Stimulated activated CD4-positive, alpha-beta T cell treated with anti-CD3 and anti-CD28 coated beads, Interleukin-2, amount 100 ng/mL, for 48 hours (primary cell): ENCODE measurements around the gene ANO4.

Source experiments
- DNase-seq, 2 donors: peaks; one replicate each; pipeline ENCODE4 v3.0.0-alpha.2; 2020

The ANO4 gene

DNA sequence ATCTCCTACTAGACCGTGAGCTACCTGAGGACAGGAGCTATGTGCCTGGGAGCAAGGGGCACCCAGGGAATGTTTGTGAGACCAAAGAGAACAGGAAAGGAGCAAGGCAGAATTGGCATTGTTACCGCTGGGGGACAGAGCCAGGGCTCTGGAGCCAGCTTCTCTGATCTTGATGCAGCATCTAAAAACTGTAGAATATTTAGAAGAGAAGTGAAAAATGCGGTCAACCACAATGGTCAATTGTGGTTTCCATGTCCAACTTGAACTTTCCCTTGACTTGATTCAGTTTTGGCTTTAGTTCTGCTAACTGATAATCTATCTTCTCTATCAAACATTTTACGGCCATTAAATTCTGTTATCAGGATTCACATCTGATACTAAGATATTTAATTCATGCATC lies 201.2 kb downstream of the ANO4 start:
- DNase-seq: no peak

DNA sequence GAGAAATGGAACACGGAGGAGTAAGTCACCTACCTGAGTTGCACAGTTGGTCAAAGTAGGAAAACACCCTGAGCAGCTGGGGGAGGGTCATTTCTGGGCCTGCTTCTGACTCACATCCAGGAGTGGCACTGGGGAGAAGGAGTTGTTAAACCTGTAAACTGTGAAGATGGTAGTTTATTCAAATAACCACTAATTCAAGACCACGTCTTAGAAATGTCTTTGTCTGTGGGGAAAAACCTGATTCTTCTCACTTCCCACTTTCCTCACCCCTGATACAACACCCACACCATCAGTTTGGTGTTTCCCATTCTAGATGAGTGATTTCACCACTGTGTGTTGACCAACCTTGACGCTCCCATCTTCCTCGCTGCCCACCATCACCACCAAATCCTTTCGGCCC lies 207.1 kb downstream of the ANO4 start:
- no peak for DNase-seq

DNA sequence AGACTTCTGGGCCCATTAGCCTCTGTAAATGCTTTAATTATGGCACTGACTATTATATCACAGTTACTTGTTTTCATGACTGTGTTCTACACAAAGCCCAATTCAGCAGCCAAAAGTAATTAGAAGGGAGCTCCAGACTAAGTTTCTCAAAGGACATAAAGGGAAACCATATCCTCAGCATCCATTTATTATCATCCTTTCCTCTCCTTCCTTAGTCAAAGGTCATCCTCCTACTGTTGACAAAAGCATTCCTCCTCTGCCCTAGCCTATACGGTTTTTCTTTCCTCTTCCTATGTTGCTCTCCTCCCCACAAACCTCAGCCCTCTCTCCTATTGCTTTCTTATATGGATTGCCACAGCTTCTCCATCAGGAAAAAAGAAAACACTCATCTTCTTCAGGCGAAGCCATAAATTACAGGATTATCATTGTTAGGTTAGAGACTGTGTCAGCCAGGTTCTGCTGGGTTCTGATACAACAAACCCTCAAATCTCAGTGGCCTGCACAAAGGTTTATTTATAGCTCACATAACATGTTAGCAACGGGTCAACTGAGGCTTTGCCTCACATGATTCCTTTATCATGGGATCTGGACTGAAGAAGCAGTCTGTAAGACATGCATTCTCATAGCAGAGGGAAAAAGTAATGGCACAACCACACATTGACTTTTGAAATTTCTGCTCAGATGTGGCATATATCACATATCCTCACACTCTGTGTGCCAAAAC lies 208.3 kb downstream of the ANO4 start:
- no peak for DNase-seq

DNA sequence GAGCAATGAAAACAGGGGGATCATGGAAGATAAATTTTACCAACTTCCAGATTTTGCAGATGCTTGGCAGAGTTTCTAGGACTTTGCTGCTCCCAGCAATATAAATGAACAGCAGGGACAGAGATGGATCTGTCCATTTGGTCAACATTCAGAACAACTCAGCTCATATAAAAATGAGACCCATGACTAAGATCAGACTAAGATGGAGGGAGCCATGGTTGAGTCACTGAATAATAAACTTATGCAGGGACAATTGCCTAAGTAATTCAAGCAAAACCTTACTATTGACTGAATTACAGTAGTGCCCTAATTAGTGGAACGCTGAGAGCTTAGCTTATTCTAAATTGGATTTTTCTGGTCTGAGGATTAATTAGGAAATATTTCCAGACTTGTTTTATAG lies 210.3 kb downstream of the ANO4 start:
- DNase-seq: no peak

DNA sequence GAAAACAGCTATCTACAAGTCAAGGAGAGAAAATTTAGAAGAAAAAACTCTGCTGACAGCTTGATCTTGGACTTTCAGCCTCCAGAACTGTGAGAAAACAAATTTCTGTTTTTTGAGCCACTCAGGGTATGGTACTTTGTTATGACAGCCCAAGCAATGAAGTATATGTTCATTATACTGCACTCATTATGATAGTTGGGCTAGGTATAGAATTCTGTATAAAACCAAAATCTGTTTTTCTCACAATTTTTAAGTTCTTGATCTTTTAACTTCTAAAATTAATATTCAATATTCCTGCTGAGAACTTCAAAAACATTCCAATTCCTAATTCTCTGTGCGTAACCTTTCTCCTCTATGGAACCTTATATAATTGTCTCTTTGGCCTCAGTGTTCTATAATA lies 214.7 kb downstream of the ANO4 start:
- DNase-seq: no peak

DNA sequence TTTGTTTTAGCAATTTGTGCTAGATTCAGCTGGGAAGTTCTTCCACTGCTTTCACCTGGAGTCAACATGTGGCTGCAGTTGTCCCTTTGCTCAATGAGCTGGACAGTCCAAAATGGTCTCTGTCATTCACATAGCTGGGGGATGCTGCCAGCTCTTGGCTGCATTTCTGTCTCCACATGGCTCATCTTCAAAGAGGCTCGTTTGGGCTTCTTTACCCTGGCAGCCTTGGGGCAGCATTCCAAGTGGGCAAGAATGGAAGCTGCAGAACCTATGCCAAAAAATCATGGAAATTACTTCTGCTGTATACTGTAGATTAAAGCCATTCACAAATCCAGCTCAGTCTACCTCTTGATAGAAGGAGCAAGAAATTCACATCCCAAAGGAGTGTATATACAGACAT lies 216.3 kb downstream of the ANO4 start:
- no peak for DNase-seq

DNA sequence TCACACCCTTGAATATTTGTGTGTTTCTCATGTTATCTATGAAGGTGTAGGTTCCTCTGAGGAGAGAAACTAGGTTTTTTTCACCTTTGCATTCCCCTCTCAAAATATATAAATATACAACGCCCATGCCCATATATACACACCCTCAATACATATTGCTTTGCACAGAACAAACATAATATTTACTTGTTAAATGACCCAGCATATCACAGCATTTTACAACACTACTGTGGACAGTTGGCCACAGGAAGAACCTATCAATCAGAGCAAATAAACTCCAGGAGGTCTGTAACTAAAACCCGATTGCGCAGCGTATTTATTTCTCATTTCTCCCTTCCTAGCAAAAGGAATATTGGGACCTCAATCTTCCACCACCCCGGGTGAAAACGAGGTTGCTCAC lies 219.4 kb downstream of the ANO4 start:
- no peak for DNase-seq

DNA sequence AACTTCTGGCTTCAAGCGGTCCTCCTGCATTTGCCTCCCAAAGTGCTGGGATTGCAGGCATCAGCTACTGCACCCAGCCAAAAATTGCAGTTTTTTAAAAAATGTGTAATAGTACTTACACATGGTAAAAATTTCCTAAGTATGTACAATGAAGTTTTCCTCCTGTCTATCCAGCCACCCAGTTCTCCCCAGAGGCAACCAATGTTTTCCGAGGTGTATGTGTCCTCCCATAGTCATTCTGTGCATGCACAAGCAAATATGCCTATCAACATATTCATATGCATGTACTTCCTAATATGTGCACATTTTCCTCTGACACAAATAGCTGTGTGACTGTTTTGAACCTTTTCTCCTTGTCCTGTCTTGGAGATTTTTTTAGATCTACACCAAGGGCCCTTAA lies 220.5 kb downstream of the ANO4 start:
- no peak for DNase-seq

DNA sequence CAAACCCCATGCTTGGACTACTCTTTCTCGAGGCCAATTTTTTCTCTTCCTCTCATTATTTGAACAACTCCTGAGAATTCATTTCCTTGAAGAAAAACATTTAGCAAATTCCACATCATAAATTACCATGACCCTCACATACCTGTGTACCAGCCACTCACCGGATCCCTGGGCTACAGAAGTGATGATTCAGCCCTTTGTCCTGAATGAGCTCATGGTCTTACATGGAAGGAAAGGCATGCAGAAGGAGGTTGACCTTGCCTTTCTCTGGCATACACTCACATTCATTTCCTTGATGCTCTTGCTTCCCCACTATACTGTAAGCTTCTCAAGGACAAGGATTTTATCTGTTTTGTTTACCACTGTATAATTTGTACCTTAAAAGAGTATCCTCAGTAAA lies 224.0 kb downstream of the ANO4 start:
- DNase-seq: no peak

DNA sequence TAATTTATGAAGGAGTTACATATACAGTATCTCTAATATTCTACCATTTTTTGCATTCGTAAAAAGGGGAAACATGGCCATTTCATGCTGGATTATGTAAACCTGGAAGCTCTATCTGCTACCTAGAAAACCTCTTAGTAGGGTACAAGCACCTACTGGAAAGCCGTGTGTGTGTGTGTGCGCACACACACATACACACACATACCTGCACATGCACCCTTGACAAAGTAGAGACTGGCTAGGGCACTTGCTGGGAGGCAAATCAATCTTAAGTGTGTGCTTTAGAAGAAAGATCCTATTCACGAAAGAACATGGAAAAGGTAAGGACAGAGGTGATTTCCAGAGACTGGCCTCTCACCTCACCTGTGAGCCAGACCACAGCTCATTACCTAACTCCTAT lies 224.6 kb downstream of the ANO4 start:
- no peak for DNase-seq

DNA sequence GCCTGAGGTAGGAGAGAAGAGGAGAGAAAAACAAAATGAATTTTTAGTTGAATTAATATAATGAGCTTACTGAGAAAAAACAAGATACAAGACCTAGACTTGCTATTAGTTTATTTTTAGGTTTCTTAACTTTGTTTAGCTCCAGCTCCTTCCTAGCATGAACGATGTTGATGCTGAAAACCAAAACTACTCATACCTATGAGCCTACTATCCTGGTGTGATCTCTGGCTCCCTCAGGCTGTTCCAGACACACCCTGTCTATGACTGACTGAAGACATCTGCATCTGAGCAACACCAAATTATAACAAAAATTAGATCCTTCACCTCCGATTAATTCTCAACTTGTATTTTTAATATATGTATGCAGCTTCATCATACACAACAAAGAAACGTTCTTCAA lies 225.1 kb downstream of the ANO4 start:
- no peak for DNase-seq

DNA sequence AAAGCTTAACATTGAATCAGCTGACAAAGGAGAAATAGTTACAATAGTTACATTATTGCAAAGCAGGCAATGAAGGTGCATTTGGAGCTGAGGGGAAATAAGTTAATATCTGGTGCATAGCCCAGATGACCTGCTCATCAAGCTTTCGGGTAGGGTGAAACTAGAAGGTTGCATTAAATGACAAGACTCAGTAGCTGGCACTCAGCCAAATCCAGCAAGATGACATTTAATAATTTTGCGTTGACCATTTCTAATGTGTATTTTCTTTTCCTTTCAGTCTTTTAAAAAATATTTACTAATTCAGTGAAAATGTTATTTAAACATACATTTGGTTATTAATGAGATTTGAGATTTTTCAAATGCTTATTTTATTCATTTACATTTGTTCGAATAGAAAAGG lies 226.9 kb downstream of the ANO4 start:
- DNase-seq: no peak

DNA sequence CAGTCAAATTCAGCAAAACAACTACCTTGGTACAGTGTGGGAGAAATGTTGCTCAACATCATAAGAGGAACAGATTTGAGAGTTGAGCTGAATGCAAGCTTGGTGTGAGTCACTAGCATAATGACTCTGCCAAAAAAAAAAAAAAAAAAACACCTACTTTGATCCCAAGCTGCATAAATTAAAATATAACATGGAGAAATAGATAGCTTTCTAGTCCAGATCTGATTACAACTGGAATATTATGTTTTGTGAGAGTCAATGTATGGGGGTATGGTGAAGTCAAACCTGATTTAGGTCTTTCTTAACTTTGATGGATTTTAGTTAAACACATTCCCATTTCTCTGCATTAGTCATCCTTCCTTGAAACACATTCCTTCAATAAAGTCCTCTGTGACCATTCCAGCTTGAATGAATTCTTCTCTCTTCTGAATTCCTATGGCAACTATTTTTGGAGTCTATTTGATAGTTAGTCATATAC lies 227.4 kb downstream of the ANO4 start:
- no peak for DNase-seq

DNA sequence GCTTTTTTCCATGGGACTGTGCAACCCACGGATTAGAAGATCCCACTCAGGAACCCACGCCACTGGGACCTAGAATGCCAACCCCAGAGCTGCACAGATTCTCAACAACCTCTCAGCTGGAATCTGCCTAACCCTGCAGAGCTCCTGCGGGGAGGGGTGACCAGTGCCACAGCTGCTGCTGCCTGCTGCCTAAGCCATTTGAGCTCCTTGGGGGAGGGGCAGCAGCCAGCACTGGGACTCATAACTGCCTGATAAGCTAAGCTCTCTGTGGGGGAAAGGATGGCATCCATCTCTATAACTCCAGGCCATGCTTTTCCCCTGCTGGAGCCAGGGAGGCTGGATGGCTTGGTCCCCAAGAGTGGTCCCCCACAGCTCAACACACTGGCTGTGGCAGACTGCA lies 232.6 kb downstream of the ANO4 start:
- DNase-seq: no peak

DNA sequence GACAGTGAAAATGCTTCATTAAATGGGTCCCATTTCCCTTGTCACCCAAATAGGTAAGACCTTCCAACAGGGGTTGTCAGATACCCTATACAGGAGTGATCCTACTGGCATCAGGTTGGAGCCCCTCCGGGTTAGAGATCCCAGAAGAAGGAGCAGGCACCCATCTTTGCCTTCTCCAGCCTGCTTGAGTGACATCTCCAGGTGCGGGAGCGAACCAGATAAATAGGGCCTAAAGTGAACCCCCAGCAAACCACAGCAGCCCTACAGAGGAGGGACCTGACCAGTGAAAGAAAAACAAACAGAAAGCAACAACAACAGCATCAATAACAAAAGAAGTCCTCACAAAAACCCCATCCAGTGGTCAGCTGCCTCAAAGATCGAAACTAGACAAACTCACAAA lies 233.2 kb downstream of the ANO4 start:
- DNase-seq: no peak

DNA sequence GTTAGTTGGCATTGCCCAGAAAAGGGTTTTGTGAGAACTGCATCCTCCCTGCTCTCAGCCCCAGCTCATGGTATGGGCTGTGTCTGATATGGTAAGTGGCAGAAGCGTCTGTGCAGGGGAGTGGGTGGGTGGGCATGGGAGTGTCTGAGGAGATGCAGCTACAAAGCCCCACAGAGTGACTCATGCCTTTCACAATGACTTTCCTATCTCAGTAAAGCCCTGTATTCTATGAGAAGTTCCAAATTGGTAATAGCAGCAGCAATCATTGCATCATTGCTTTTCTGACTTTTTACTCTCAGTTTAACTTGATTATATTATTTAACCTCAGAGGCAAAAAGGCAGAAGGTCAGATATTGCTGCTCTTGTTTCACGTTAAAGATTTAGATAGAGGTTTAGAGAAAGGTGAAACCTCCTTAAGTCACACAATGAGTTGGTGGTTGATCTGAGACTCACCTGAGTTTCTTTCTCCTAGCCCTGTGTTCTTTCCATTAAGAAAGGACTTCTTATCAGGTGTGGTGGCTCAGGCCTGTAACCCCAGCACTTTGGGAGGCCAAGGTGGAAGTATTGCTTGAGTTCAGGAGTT lies 243.8 kb downstream of the ANO4 start:
- no peak for DNase-seq

DNA sequence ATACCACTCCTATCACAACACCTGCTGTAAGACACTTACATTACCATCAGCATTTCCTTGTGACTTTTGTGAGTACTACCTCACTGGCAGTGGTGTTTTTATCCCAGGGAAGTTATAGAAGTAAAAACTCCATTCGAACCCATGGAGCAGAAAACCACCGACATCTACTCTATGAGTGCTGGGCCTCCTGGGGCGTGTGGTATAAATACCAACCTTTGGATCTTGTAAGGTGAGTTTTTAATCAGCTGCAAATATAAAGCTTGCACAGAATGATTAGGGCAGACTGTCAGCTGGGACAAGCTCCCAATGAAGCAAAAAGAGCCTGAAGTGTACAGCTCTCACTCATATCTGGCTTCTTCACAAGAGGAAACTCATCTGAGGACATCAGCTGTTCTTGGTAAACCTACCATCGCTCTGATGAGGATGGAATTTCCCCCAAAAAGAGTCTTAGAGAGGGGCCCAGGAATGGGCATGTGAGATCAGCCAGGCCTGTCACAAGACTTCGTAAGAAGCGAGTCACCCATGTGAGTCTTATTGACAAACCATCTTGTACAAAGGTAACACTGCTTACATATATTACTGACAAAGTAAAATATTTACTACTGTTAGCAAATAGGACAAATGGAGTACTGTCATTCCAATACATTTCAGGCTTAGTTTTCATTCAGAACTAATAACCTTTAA lies 245.4 kb downstream of the ANO4 start:
- no peak for DNase-seq

DNA sequence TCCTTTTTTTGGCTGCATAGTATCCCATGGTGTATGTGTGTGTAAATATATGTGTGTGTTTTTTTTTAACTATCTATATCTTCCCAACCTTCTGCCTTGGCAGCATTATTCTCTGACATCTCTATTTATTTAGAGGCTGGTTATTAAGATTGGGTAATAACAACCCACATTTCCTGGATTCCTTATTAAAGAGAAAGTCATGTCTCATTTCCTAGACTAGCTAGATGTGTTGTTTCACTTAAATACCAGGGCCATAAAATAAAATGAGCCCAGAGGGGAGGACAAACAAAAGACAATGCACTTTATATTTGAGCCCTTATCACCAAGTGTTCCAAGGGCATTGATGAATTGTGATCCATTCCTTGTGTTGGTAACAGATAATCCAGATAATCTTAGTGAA lies 246.4 kb downstream of the ANO4 start:
- no peak for DNase-seq

DNA sequence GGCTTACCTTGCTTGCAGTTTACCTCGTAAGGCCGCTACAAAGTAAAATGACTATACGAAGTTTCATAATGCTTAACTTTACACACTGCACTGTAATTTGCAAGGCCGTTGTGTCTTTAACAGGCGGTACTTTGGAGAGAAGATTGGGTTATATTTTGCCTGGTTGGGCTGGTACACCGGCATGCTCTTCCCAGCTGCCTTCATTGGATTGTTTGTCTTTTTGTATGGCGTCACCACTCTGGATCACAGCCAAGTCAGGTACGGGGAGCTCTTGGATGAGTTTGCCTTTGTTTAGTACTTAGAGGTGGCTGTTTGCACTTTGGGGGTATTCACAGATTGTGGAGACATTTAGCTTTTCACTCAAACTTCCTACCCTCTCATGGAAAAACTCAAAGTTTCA lies 247.6 kb downstream of the ANO4 start:
- no peak for DNase-seq

DNA sequence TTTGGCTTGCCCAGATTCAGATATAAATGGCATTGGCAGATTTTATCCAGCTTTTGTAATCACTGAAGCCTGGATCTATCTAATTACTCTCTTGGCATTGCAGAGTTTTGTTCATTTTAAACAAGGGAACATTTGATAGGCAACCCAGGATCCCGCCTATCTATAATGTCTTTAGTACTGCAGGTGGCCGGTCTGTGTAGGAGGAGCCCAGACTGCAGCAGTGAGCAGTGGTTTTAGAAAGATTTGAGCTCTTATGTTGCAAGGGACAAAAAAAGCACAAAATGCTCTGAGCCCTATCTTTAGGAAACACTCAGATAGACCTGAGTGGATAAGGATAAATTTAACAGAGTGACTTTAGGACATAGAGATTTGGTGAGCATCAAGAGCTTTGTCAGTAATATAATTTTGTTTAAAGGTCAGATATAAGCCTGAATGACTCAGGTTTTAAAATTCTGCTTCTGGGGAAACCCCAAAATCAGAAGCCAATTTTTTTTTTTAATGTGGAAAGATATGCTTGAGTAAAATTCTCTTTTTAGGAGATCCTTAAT lies 250.0 kb downstream of the ANO4 start:
- DNase-seq: no peak

DNA sequence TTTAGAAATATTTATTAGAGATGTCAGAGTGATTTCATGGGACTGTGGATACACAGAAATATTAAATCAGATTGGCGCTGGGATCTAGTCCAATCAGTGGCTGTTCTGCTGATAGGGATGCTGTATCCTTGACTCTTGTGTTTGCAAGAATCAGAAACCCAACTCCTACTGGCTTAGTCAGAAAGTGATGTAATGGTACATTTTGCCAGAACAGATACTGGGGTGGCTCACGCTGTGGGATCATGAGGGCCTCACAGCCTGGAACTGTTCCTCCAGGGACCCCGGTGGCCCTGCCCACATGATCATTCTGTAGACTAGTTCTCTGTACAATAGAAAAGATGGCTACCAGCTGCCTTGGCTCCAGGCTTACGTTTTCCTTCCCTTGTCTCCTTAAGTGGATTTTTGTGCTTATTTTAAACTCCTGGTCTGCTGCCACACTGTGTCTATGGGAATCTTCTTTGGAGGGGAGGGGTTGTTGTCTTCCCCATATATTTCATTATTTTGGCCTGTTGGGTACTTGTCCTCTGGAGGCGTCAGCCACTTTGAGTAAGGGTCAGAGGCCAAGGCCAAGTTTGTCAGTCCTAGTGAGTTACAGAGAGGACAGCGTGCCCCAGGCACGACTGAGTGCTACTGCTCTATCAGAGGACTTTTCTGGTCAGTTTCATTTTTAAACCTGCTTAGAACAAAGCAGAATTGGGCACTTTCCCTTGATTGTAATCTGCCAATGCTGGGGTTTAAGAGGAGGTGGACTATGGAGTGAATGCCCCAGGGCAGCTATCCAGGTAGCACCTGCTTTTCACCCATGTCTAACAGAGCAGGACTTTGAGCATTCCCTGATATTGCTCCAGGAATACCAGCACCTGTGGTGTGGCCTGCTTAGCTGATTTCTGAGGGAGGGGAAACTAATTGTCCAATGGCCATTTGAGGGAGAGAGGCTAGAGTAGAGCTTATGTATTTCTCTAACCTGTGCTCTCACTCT lies 251.2 kb downstream of the ANO4 start:
- DNase-seq: no peak

DNA sequence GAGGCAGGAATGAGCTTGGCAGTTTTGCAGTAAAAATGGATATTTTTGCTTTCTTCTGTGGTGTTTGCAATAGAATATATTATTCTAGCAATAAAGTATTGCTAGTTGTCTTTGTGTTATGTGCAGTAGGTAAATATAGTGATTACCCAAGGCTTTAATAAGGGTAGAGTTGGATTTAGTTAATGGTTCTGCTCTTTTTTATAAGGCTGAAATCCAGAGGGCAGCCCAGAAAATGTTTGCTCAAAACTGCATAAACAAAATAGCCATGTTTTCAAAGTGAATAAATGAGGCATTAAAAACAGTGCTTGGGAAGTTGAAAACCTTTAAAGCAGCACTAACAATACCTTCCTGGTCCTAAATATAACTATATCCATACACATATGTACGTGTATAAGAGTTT lies 253.1 kb downstream of the ANO4 start:
- no peak for DNase-seq

DNA sequence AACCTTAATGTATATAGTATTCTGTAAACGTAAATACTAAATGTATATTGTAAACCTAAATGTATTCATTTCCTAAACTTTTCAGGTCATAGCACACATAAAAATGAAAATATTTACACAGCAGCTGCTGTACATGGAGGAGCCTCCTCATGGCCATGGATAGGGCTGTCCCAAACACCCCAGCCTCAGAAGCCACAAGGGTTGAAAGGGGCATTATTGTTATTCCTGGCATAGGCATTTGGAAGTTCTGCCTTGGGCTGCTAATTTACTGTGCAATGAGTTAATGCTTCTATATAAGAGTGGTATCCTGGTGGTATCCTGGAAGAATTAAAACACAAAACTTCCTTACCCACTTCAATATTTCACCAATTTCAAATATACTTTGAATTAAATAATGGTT lies 256.1 kb downstream of the ANO4 start:
- DNase-seq: no peak
